ENCODE measurements around the gene SHISA5.

The SHISA5 gene

GRCh38 chr3:48456456-48456855 is 47.5 kb downstream of the SHISA5 start:
- DNase-seq: no peak

GRCh38 chr3:48451270-48451669 is 52.7 kb downstream of the SHISA5 start:
- no peak for DNase-seq

- DNase-seq: peak; percentile 56
These were observed 57.4 kb downstream of the SHISA5 start, which contains the start of gene ATRIP for GRCh38 chr3:48446425-48447193. TSS of gene ATRIP (plus strand) at chr3:48446737. CDS start at chr3:48446846, 109 bp downstream.

- DNase-seq: no peak
These were observed 57.9 kb downstream of the SHISA5 start for GRCh38 chr3:48446043-48446424.

- no peak for DNase-seq
These were observed 58.6 kb downstream of the SHISA5 start for GRCh38 chr3:48445277-48445882.

GRCh38 chr3:48441940-48442339 is 62.0 kb downstream of the SHISA5 start:
- no peak for DNase-seq

- DNase-seq: no peak
These were observed 63.4 kb downstream of the SHISA5 start for GRCh38 chr3:48440590-48440958.

GRCh38 chr3:48439820-48440589 is 64.0 kb downstream of the SHISA5 start, which contains the start of the genes CCDC51 and TMA7:
TSS of gene CCDC51 (minus strand) at chr3:48440119. CDS start at chr3:48435128, 4,991 bp downstream.
TSS of gene TMA7 (plus strand) at chr3:48440257. CDS start at chr3:48440297, 40 bp downstream.
- peak; percentile 94 for DNase-seq

GRCh38 chr3:48437812-48438211 is 66.2 kb downstream of the SHISA5 start:
- no peak for DNase-seq

GRCh38 chr3:48436855-48437254 is 67.1 kb downstream of the SHISA5 start:
- no peak for DNase-seq

GRCh38 chr3:48436477-48436787 is 67.5 kb downstream of the SHISA5 start:
- DNase-seq: no peak

GRCh38 chr3:48435774-48436476 is 68.0 kb downstream of the SHISA5 start:
- DNase-seq: peak; percentile 76

GRCh38 chr3:48435223-48435595 is 68.8 kb downstream of the SHISA5 start:
- no peak for DNase-seq

GRCh38 chr3:48434591-48435222 is 69.3 kb downstream of the SHISA5 start:
- no peak for DNase-seq

GRCh38 chr3:48433472-48434118 is 70.4 kb downstream of the SHISA5 start:
- no peak for DNase-seq

GRCh38 chr3:48432411-48433371 is 71.3 kb downstream of the SHISA5 start:
- no peak for DNase-seq

GRCh38 chr3:48431224-48432029 is 72.5 kb downstream of the SHISA5 start:
- DNase-seq: no peak

- DNase-seq: no peak
These were observed 73.3 kb downstream of the SHISA5 start for GRCh38 chr3:48430708-48431101.

- peak; percentile 71 for DNase-seq
These were observed 73.8 kb downstream of the SHISA5 start, which contains the start of gene PLXNB1 for GRCh38 chr3:48429960-48430707. TSS of gene PLXNB1 (minus strand) at chr3:48430086. CDS start at chr3:48424611, 5,475 bp downstream.
